H1 (cell line): ENCODE measurements around the gene ANKRD17. TPM values are rescaled to one million over a fixed set of nuclear protein-coding genes. Genes with fewer than 3 reads are reported as not detected.

ENCODE experiments used
- CTCF ChIA-PET: fragments of 300-600 bp; sonication (Branson Sonifier 250); formaldehyde crosslinking; loops from one replicate; lab custom pipeline; 2021; ENCODE audit not compliant: partially characterized antibody; lab: Charles Lee
- POLR2A ChIA-PET: fragments of 300-600 bp; sonication (Branson Sonifier 250); formaldehyde crosslinking; loops from one replicate; lab custom pipeline; 2021; ENCODE audit warnings: inconsistent platforms; ENCODE audit not compliant: partially characterized antibody; lab: Charles Lee
- DNase-seq, 2 experiments: peaks; one replicate each; pipeline versions ENCODE4 v3.0.0 to v3.0.0-alpha.2; 2010 to 2022; ENCODE audit warnings: low spot score in 2 of 2, low read depth in 1 of 2, mixed read lengths in 1 of 2
- FAIRE-seq: peaks from 2 replicates; lab custom pipeline; 2011; peaks lifted over from hg19 to GRCh38; lab: Jason Lieb, UNC
- H2AFZ ChIP-seq: 2 replicates; pipeline ENCODE4 v1.8.1; 2012; ENCODE audit warnings: low read length, inconsistent platforms
- H2AK5ac ChIP-seq: 2 replicates; pipeline ENCODE4 v1.6.1; 2013; ENCODE audit warnings: low read depth, low read length
- H2BK120ac ChIP-seq: replicated peaks from 2 replicates; pipeline ENCODE3; 2013; ENCODE audit warnings: low read depth, low read length, inconsistent platforms
- H2BK12ac ChIP-seq: 2 replicates; pipeline ENCODE4 v1.6.1; 2013; ENCODE audit warnings: low read depth, low read length
- H2BK15ac ChIP-seq: 2 replicates; pipeline ENCODE4 v1.6.1; 2013; ENCODE audit warnings: low read length
- H2BK20ac ChIP-seq: 2 replicates; pipeline ENCODE4 v1.6.1; 2013; ENCODE audit warnings: low read length
- H2BK5ac ChIP-seq: 2 replicates; pipeline ENCODE4 v1.6.1; 2013; ENCODE audit warnings: low read depth, low read length
- H3K14ac ChIP-seq: 2 replicates; pipeline ENCODE4 v1.6.1; 2013; ENCODE audit warnings: inconsistent platforms; ENCODE audit not compliant: insufficient read length
- H3K18ac ChIP-seq: 2 replicates; pipeline ENCODE4 v1.6.1; 2013; ENCODE audit warnings: low read length; ENCODE audit errors: extremely low read depth
- H3K23ac ChIP-seq: 2 replicates; pipeline ENCODE4 v1.6.1; 2013; ENCODE audit warnings: inconsistent platforms; ENCODE audit not compliant: insufficient read length
- H3K23me2 ChIP-seq: 2 replicates; pipeline ENCODE4 v1.6.1; 2013; ENCODE audit warnings: low read depth, low read length
- H3K27ac ChIP-seq: 2 replicates; pipeline ENCODE4 v1.6.1; 2011; ENCODE audit warnings: low read depth, low read length, inconsistent platforms
- H3K27me3 ChIP-seq, 4 experiments: replicated peaks in 1 of 4; 1 replicate in 1 of 4; 2 replicates in 3 of 4; pipeline versions ENCODE4 v1.6.1 to v1.8.1; 2011 to 2013; ENCODE audit warnings: low read length in 3 of 4, mild to moderate bottlenecking in 3 of 4, inconsistent platforms in 2 of 4, mixed read lengths in 2 of 4, moderate library complexity in 1 of 4; ENCODE audit not compliant: control insufficient read depth in 3 of 4, insufficient read depth in 3 of 4; ENCODE audit errors: extremely low read depth in 1 of 4
- H3K36me3 ChIP-seq, 4 experiments: 2 replicates each; pipeline versions ENCODE4 v1.6.1 to v1.8.1; 2011 to 2013; ENCODE audit warnings: mild to moderate bottlenecking in 4 of 4, low read length in 3 of 4, moderate library complexity in 2 of 4, control low read depth in 1 of 4, inconsistent platforms in 1 of 4; ENCODE audit not compliant: insufficient read depth in 4 of 4, control insufficient read depth in 2 of 4
- H3K4ac ChIP-seq: replicated peaks from 2 replicates; pipeline ENCODE3; 2013; ENCODE audit warnings: low read length, low read depth, mixed read lengths, inconsistent platforms; ENCODE audit not compliant: insufficient read length
- H3K4me1 ChIP-seq, 4 experiments: replicated peaks in 1 of 4; 1 replicate in 1 of 4; 2 replicates in 3 of 4; pipeline versions ENCODE4 v1.6.1 to v1.8.1; 2011 to 2013; ENCODE audit warnings: low read length in 3 of 4, inconsistent platforms in 2 of 4, mixed read lengths in 1 of 4; ENCODE audit not compliant: insufficient read depth in 4 of 4, control insufficient read depth in 3 of 4
- H3K4me2 ChIP-seq, 2 experiments: 2 replicates each; pipeline versions ENCODE4 v1.6.1 to v1.8.1; 2011 to 2013; ENCODE audit warnings: low read depth in 2 of 2, low read length in 2 of 2, control low read depth in 1 of 2, inconsistent platforms in 1 of 2, mild to moderate bottlenecking in 1 of 2; ENCODE audit not compliant: insufficient read depth in 1 of 2
- H3K4me3 ChIP-seq, 4 experiments: fragments of 200-600, 300-600 bp in 1 of 4; sonication (generic), shearing (Covaris generic), sonication (Bioruptor Twin) in 1 of 4; 2 replicates each; pipeline versions ENCODE4 v1.5.1 to v1.8.1; 2011 to 2016; ENCODE audit warnings: low read length in 4 of 4, low read depth in 3 of 4, control low read depth in 2 of 4, inconsistent platforms in 2 of 4, mild to moderate bottlenecking in 2 of 4, mixed read lengths in 1 of 4, moderate library complexity in 1 of 4; ENCODE audit not compliant: insufficient read depth in 2 of 4; ENCODE audit errors: extremely low read depth in 1 of 4
- H3K56ac ChIP-seq: replicated peaks from 2 replicates; pipeline ENCODE3; 2013; ENCODE audit warnings: low read depth, mild to moderate bottlenecking, mixed read lengths, low read length, inconsistent platforms; ENCODE audit not compliant: insufficient read length
- H3K79me1 ChIP-seq: 2 replicates; pipeline ENCODE4 v1.6.1; 2013; ENCODE audit warnings: low read depth, low read length, control low read depth
- H3K79me2 ChIP-seq, 2 experiments: 2 replicates each; pipeline versions ENCODE4 v1.6.1 to v1.8.1; 2012 to 2013; ENCODE audit warnings: low read length in 2 of 2, mild to moderate bottlenecking in 2 of 2, inconsistent platforms in 1 of 2; ENCODE audit not compliant: insufficient read depth in 2 of 2, control insufficient read depth in 1 of 2
- H3K9ac ChIP-seq, 4 experiments: replicated peaks in 1 of 4; 1 replicate in 1 of 4; 2 replicates in 3 of 4; pipeline versions ENCODE4 v1.6.1 to v1.8.1; 2011 to 2013; ENCODE audit warnings: low read depth in 3 of 4, low read length in 3 of 4, control low read depth in 2 of 4, mild to moderate bottlenecking in 2 of 4, moderate library complexity in 2 of 4, inconsistent platforms in 1 of 4; ENCODE audit errors: extremely low read depth in 1 of 4
- H3K9me3 ChIP-seq, 2 experiments: 2 replicates each; pipeline versions ENCODE4 v1.6.1 to v1.8.1; 2012 to 2013; ENCODE audit warnings: mild to moderate bottlenecking in 2 of 2, moderate library complexity in 2 of 2, control low read depth in 1 of 2, inconsistent platforms in 1 of 2, low read depth in 1 of 2, low read length in 1 of 2, mixed read lengths in 1 of 2; ENCODE audit not compliant: insufficient read depth in 2 of 2
- H4K20me1 ChIP-seq, 2 experiments: replicated peaks in 1 of 2; 2 replicates each; pipeline versions ENCODE3 to v1.8.1; 2011 to 2013; ENCODE audit warnings: inconsistent platforms in 2 of 2, low read length in 2 of 2, mild to moderate bottlenecking in 1 of 2; ENCODE audit not compliant: insufficient read depth in 2 of 2, control insufficient read depth in 1 of 2
- H4K5ac ChIP-seq: 2 replicates; pipeline ENCODE4 v1.6.1; 2013; ENCODE audit warnings: low read length, low read depth, mixed read lengths, inconsistent platforms; ENCODE audit not compliant: insufficient read length
- H4K8ac ChIP-seq: 2 replicates; pipeline ENCODE4 v1.8.0; 2013; ENCODE audit warnings: mild to moderate bottlenecking, moderate library complexity, low read length, inconsistent platforms; ENCODE audit not compliant: insufficient read depth; ENCODE audit errors: extremely low read depth
- H4K91ac ChIP-seq: replicated peaks from 2 replicates; pipeline ENCODE3; 2013; ENCODE audit warnings: low read length, mixed read lengths, inconsistent platforms; ENCODE audit not compliant: insufficient read length
- ATF2 ChIP-seq: IDR thresholded peaks from 2 replicates; pipeline ENCODE4 v1.6.1; 2012; ENCODE audit warnings: low read length, inconsistent platforms
- BACH1 ChIP-seq: IDR thresholded peaks from 2 replicates; pipeline ENCODE4 v1.6.1; 2012; ENCODE audit warnings: low read length, improper control_type of control experiment
- BCL11A ChIP-seq, 2 experiments: IDR thresholded peaks; one replicate each; pipeline ENCODE4 v1.6.1; 2011; ENCODE audit warnings: low read depth in 2 of 2, low read length in 2 of 2, mild to moderate bottlenecking in 2 of 2
- CBX5 ChIP-seq: fragments of 300-800, 300-1000 bp; sonication (generic); IDR thresholded peaks from 2 replicates; pipeline ENCODE4 v1.7.1; 2016; ENCODE audit warnings: antibody characterized with exemption, low read length, low read depth
- CBX8 ChIP-seq: fragments of 300-800, 300-1000 bp; sonication (generic); IDR thresholded peaks from 2 replicates; pipeline ENCODE4 v1.7.1; 2016; ENCODE audit warnings: low read depth, low read length, borderline replicate concordance
- FOSL1 ChIP-seq: IDR thresholded peaks from 2 replicates; pipeline ENCODE4 v1.6.1; 2011; ENCODE audit warnings: mild to moderate bottlenecking, low read depth, low read length, moderate library complexity; ENCODE audit not compliant: insufficient read depth
- HDAC2 ChIP-seq, 2 experiments: fragments of 300-600 bp in 1 of 2; sonication (generic) in 1 of 2; IDR thresholded peaks; 2 replicates each; pipeline ENCODE4 v1.6.1; 2011 to 2012; ENCODE audit warnings: low read depth in 2 of 2, low read length in 2 of 2, mild to moderate bottlenecking in 2 of 2, moderate library complexity in 2 of 2, borderline replicate concordance in 1 of 2, inconsistent platforms in 1 of 2
- JUND ChIP-seq: IDR thresholded peaks from 2 replicates; pipeline ENCODE4 v1.6.1; 2011; ENCODE audit warnings: mild to moderate bottlenecking, improper control_type of control experiment, low read length
- KDM5A ChIP-seq: fragments of 200-600 bp; IDR thresholded peaks from 2 replicates; pipeline ENCODE4 v1.7.1; 2012; ENCODE audit warnings: mild to moderate bottlenecking, low read length, inconsistent platforms, mixed read lengths
- POLR2A ChIP-seq, 2 experiments: IDR thresholded peaks; 1 replicate in 1 of 2; 2 replicates in 1 of 2; pipeline ENCODE4 v1.6.1; 2011; ENCODE audit warnings: low read depth in 2 of 2, low read length in 2 of 2, mild to moderate bottlenecking in 2 of 2; ENCODE audit errors: control extremely low read depth in 1 of 2
- SP4 ChIP-seq: IDR thresholded peaks from 2 replicates; pipeline ENCODE4 v1.6.1; 2012; ENCODE audit warnings: low read length, inconsistent platforms
- YY1 ChIP-seq: IDR thresholded peaks from 2 replicates; pipeline ENCODE4 v1.6.1; 2011; ENCODE audit warnings: low read depth, mild to moderate bottlenecking, low read length
- ZNF274 ChIP-seq: IDR thresholded peaks from 2 replicates; pipeline ENCODE4 v1.7.0; 2012; ENCODE audit warnings: low read length, borderline replicate concordance; ENCODE audit errors: extremely low read depth
- WGBS, 2 experiments: shearing (Covaris generic) in 1 of 2; methylation state at CpG; one replicate each; pipeline versions ENCODE4 v1.1.6 to v1.1.7; 2013 to 2015; ENCODE audit warnings: low lambda C conversion rate in 2 of 2, mixed read lengths in 2 of 2, inconsistent platforms in 1 of 2, low coverage in 1 of 2, missing lambda C conversion rate in 1 of 2; ENCODE audit not compliant: insufficient replicate concordance in 2 of 2, insufficient coverage in 1 of 2, insufficient read length in 1 of 2; ENCODE audit errors: extremely low coverage in 1 of 2, missing lambda C conversion rate in 1 of 2; 5-methylcytosine and 5-hydroxymethylcytosine counted together
- polyA plus RNA-seq, 7 experiments: library from polyadenylated mRNA; depleted of rRNA in 3 of 7; stranded (reverse) in 5 of 7; unstranded in 2 of 7; fragments of >200 nt in 5 of 7; fragments of 200-250 nt in 2 of 7; gene quantifications; 1 replicate in 5 of 7; 2 replicates in 1 of 7; 4 replicates in 1 of 7; pipeline versions ENCODE4 v1.2.1 to v1.2.3, GENCODE V29; 2011 to 2013; ENCODE audit warnings: missing spikeins in 2 of 7, mixed read lengths in 2 of 7
- total RNA-seq: library from RNA; stranded (reverse); fragmentation: NEBNext Ultra II Directional; extraction: Animal tissue kit (Norgen Biotek cat#: 25700); gene quantifications from 2 replicates; pipeline ENCODE4 v1.2.1, GENCODE V29; 2021

ANKRD17 gene
- total and polyA plus RNA-seq, 2 of the 8 experiments (the other 6 are each of a cell fraction or from before 2014, with no cell fraction given) = 42.4 to 93.7 TPM

DNA sequence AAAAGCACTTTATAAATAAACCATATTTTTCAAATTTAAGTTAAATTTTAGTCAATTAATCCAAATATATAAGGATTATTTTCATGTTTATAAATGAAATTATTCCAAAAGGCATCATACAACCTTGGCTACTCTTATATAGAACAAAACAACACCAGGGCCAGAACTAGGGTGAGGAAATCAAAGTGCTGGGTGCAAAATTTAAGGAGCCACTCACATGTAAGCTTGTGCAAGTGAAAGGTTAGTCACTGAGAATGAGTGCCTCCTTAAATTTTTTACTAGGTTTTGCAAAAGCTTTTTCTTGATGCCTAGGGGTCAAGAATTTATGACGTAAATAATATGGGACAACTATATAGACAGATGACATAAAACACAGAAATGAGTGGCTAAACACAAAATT, 105.7 kb downstream of the ANKRD17 start:
- Histone ChIP-seq H3K27ac (no peak overlapping the region), H2AFZ (no peak overlapping the region), H4K8ac (no peak overlapping the region), H3K9ac (no peak overlapping the region), H2BK5ac (no peak overlapping the region), H3K14ac (no peak overlapping the region), H3K4ac (no peak overlapping the region), H2BK120ac (no peak overlapping the region), H3K9me3 (no peaks in the 10 kb centered on the region), H3K23me2 (no peaks in the 10 kb centered on the region), H2BK12ac (no peak overlapping the region), H4K5ac (no peak overlapping the region), H4K20me1 (peaks cover 0 to 2% of the 10 kb centered on the region in 2 experiments), H4K91ac (no peak overlapping the region), H3K36me3 (peaks cover under 1 to 70% (median 22%) of the 10 kb centered on the region in 4 experiments), H3K79me2 (0 out of 4 replicates have a peak, but pooled peaks cover 0 to 2% of the 10 kb centered on the region in 2 experiments), H2BK15ac (no peak overlapping the region), H3K56ac (no peak overlapping the region), H3K4me3 (no peak overlapping the region), H3K23ac (no peak overlapping the region), H2BK20ac (no peak overlapping the region), H3K4me2 (no peak overlapping the region), H3K27me3 (no peaks in the 10 kb centered on the region), H3K4me1 (no peaks in the 10 kb centered on the region), H3K79me1 (peaks cover 2% of the 10 kb centered on the region; the same call in 1 of the 2 replicates), H3K18ac (no peak overlapping the region), H2AK5ac (no peak overlapping the region)
- WGBS, 2 experiments = 86% methylated on average over 1 of the region's 1 CpG; no CpG with 5 or more reads in 1 of the 2 experiments
- DNase-seq (no peak), FAIRE-seq (no peak)
- POLR2A ChIA-PET = interaction anchor here (1.3 kb wide), 1 partner anchor 104 kb away, joined by 3 read pairs; no protein-coding TSS in a partner anchor
- CTCF ChIA-PET = interaction anchor here (1.2 kb wide), 1 partner anchor 9 kb away, joined by 3 read pairs; no protein-coding TSS in a partner anchor
- TF ChIP-seq BCL11A (IDR thresholded peaks at IDR 0.05; ENCODE audit: low read depth in 2 of 2, low read length in 2 of 2) = no peak
- TF ChIP-seq ATF2 = no peak
- no peak for TF ChIP-seq JUND
- no peak for TF ChIP-seq BACH1
- no peak for TF ChIP-seq YY1
- TF ChIP-seq CBX8 = no peak
- no peak for TF ChIP-seq FOSL1
- no peak for TF ChIP-seq CBX5
- no peak for TF ChIP-seq KDM5A
- no peak for TF ChIP-seq SP4
- TF ChIP-seq POLR2A (IDR thresholded peaks at IDR 0.05; ENCODE audit: control extremely low read depth in 1 of 2, low read depth in 2 of 2, low read length in 2 of 2) = no peak
- TF ChIP-seq ZNF274 = no peak
- no peak for TF ChIP-seq HDAC2 (IDR thresholded peaks at IDR 0.05; ENCODE audit: borderline replicate concordance in 1 of 2, low read depth in 2 of 2, low read length in 2 of 2)
